ENCODE measurements around the gene USP49.
A peak's percentile ranks its signal among the peaks of the same experiment; 100 is the strongest.

Gene USP49

DNA sequence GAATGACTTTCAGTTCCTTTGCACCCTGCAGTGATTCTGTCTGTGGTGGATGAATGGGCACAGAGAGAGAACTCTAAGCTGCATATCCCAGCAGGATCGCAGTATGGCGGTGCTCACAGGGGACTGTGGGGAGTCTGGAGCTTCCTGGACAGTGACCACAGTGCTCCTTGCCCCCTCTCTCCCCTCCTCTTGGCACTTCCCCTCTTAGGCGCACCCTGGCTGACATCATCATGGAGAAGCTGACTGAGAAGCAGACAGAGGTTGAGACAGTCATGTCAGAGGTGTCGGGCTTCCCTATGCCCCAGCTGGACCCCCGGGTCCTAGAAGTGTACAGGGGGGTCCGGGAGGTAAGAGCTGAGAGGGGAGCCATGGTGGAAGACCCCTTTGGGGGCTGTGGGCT is 34.7 kb upstream of the USP49 start:
- no peak for DNase-seq (ENCODE audit: low read depth)
- H3K4me3 ChIP-seq (ENCODE audit: low read depth, low read length): no peak overlapping the region
- TF ChIP-seq, protein P1, sequence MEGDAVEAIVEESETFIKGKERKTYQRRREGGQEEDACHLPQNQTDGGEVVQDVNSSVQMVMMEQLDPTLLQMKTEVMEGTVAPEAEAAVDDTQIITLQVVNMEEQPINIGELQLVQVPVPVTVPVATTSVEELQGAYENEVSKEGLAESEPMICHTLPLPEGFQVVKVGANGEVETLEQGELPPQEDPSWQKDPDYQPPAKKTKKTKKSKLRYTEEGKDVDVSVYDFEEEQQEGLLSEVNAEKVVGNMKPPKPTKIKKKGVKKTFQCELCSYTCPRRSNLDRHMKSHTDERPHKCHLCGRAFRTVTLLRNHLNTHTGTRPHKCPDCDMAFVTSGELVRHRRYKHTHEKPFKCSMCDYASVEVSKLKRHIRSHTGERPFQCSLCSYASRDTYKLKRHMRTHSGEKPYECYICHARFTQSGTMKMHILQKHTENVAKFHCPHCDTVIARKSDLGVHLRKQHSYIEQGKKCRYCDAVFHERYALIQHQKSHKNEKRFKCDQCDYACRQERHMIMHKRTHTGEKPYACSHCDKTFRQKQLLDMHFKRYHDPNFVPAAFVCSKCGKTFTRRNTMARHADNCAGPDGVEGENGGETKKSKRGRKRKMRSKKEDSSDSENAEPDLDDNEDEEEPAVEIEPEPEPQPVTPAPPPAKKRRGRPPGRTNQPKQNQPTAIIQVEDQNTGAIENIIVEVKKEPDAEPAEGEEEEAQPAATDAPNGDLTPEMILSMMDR (IDR thresholded peaks at IDR 0.05; ENCODE audit: low read depth, low read length, missing control alignments): no peak

DNA sequence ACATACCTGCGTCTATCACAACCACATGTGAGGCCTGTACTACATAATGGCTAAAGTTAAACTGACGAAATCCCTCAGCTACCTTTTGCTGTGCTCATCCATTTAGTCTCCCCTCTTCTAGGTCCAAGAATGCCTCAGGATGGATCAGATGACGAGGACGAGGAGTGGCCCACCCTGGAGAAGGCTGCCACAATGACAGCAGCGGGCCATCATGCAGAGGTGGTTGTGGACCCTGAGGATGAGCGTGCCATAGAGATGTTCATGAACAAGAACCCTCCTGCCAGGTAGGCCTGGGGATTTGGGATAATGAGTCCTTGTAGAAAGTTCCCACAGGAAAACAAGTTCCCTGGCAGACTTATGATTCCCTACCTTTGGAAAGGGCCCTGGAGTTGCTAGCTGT is 32.1 kb upstream of the USP49 start:
- TF ChIP-seq, protein P1 (IDR thresholded peaks at IDR 0.05; ENCODE audit: low read depth, low read length, missing control alignments): no peak
- H3K4me3 ChIP-seq (ENCODE audit: low read depth, low read length): no peak overlapping the region
- DNase-seq (ENCODE audit: low read depth): no peak

GRCh38 chr6:41922154-41922553 is 27.0 kb upstream of the USP49 start:
- TF ChIP-seq, protein P1 (IDR thresholded peaks at IDR 0.05; ENCODE audit: low read depth, low read length, missing control alignments): no peak
- no peak for DNase-seq (ENCODE audit: low read depth)
- peak overlapping the region; percentile 92 for H3K4me3 ChIP-seq (ENCODE audit: low read depth, low read length)

DNA sequence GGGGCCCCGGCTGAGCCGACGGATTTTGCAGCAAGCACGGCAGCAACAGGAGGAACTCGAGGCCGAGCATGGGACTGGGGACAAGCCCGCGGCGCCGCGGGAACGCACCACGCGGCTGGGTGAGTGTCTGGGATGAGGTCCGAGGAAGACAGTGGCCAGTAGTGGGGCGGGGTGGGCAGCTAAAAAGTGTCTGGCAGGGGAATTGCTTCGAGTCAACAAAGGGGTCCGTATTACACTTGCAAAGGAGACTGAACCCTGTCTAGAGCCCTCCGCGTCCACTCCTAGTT is 26.5 kb upstream of the USP49 start:
- DNase-seq (ENCODE audit: low read depth): no peak
- H3K4me3 ChIP-seq (ENCODE audit: low read depth, low read length): peak overlapping the region; percentile 92
- TF ChIP-seq, protein P1 (IDR thresholded peaks at IDR 0.05; ENCODE audit: low read depth, low read length, missing control alignments): no peak

DNA sequence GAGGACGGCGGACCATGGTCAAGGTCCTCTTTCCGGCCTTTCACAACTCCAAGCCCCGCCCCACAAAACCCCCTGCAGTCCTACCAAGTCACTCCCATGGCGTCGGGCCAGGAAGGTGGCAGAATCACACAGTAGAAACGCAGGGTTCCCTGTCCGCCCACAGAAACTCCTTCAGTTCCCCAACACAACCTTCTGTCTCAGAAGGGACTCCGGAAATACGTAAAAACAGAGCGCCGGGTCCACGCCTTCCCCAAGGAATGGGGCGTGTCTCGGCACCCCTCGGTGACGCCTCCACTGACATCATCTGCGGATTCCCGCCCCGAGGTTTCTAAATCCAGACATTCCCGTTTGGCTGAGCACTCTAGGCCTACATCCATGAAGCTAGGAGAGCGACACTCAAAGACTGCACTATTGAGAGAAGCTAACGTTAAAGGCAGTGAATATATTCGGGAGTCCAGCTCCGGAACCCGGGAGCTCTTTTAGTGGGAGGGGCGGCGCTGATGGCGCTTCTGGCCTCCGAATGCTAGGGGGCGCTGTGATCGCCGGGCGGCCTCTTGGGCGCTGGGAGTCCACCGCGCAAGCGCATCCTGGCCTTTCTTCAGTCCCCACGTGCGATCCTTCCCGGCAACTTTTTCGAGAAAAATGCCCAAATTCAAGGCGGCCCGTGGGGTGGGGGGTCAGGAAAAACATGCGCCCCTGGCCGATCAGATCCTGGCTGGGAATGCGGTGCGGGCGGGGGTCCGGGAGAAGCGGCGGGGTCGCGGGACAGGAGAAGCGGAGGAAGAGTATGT is 25.9 kb upstream of the USP49 start, which contains the start of the genes BYSL and MED20:
BYSL (plus strand) TSS at position 579 of the 791 bp plus-strand sequence; CDS start at position 643, 64 bp downstream.
MED20 (minus strand) TSS at position 219 of the 791 bp plus-strand sequence; CDS start at position 98, 121 bp downstream.
- peak; percentile 94 for DNase-seq (ENCODE audit: low read depth)
- H3K4me3 ChIP-seq (ENCODE audit: low read depth, low read length): peak within 1 kb of the TSS; percentile 92
- TF ChIP-seq, protein P1 (IDR thresholded peaks at IDR 0.05; ENCODE audit: low read depth, low read length, missing control alignments): peak; percentile 93

DNA sequence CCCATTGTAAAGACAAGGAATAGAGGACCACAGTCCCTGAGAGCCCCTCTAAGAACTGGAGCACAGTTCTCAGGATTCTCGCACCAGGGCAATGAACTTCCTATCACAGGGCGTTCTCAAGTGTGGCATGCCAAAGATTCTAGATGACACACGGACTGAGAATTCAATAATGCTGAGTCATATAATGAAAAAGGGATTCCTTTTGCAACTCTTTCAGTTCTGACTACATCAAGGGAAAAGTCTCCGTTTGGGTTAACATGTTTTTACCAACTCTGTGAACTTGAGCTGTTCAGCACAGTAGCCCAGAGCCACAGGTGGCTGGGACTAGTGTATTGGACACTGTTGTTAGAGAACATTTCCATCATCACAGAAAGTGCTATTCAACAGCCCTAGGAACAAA is 22.4 kb upstream of the USP49 start:
- TF ChIP-seq, protein P1 (IDR thresholded peaks at IDR 0.05; ENCODE audit: low read depth, low read length, missing control alignments): no peak
- H3K4me3 ChIP-seq (ENCODE audit: low read depth, low read length): no peak overlapping the region
- DNase-seq (ENCODE audit: low read depth): no peak
